A673 (cell line): Measurements from ENCODE around the gene PRSS21. TPM values are rescaled to one million over a fixed set of nuclear protein-coding genes. Genes with fewer than 3 reads are reported as not detected.

Experiments used
- BruUV-seq: library from RNA; stranded (reverse); fragments of 400-500 nt; replicated peaks from 2 replicates; lab custom pipeline; 2021; lab: Mats Ljungman, UMichigan
- CTCF ChIA-PET: fragments of 300-600 bp; sonication (Branson Sonifier 250); formaldehyde crosslinking; loops from one replicate; lab custom pipeline; 2022; ENCODE audit warnings: antibody characterized with exemption; lab: Charles Lee
- POLR2A ChIA-PET: fragments of 300-600 bp; sonication (Branson Sonifier 250); formaldehyde crosslinking; loops from one replicate; lab custom pipeline; 2022; ENCODE audit warnings: antibody characterized with exemption; ENCODE audit not compliant: low non-redundant PET; lab: Charles Lee
- DNase-seq: peaks from one replicate; pipeline ENCODE4 v3.0.0-alpha.2; 2015; ENCODE audit warnings: low spot score
- H3K27ac ChIP-seq: fragments of 200-600 bp; sonication (generic); 2 replicates; pipeline ENCODE4 v1.5.1; 2016; ENCODE audit warnings: mixed run types, low read depth, mild to moderate bottlenecking, mixed read lengths, antibody characterized with exemption, low read length; ENCODE audit not compliant: poor library complexity, severe bottlenecking
- H3K27me3 ChIP-seq: fragments of 200-600 bp; sonication (generic); replicated peaks from 2 replicates; pipeline ENCODE4 v1.6.1; 2017; ENCODE audit warnings: mixed run types, low read depth, mild to moderate bottlenecking, mixed read lengths, antibody characterized with exemption, low read length; ENCODE audit not compliant: insufficient read depth, poor library complexity
- H3K36me3 ChIP-seq: fragments of 200-600 bp; sonication (generic); 2 replicates; pipeline ENCODE4 v1.6.1; 2016; ENCODE audit warnings: mixed run types, mild to moderate bottlenecking, mixed read lengths, antibody characterized with exemption, low read length; ENCODE audit not compliant: insufficient read depth, poor library complexity, severe bottlenecking
- H3K4me1 ChIP-seq: fragments of 200-600 bp; sonication (generic); 2 replicates; pipeline ENCODE4 v1.6.1; 2017; ENCODE audit warnings: mixed run types, mild to moderate bottlenecking, mixed read lengths, antibody characterized with exemption, low read length; ENCODE audit not compliant: insufficient read depth, poor library complexity, severe bottlenecking
- H3K4me3 ChIP-seq: fragments of 200-600 bp; sonication (generic); 2 replicates; pipeline ENCODE4 v1.5.1; 2016; ENCODE audit warnings: low read depth, mixed run types, mild to moderate bottlenecking, mixed read lengths, low read length; ENCODE audit not compliant: poor library complexity, severe bottlenecking
- H3K9me3 ChIP-seq: fragments of 200-600 bp; sonication (generic); 2 replicates; pipeline ENCODE4 v1.6.1; 2016; ENCODE audit warnings: mixed run types, low read depth, mild to moderate bottlenecking, mixed read lengths, antibody characterized with exemption, low read length; ENCODE audit not compliant: poor library complexity, severe bottlenecking
- EZH2 ChIP-seq: fragments of 200-600 bp; sonication (generic); IDR thresholded peaks from 2 replicates; pipeline ENCODE4 v1.6.1; 2017; ENCODE audit warnings: borderline replicate concordance, low read depth, mild to moderate bottlenecking, mixed read lengths, antibody characterized with exemption, low read length; ENCODE audit not compliant: poor library complexity, severe bottlenecking
- intact Hi-C: fragments of 100-400 bp; cut with micrococcal nuclease; formaldehyde crosslinking; loops from one replicate; pipeline ENCODE4 v1.10.0; 2022; ENCODE audit not compliant: unreplicated experiment
- total RNA-seq: library from RNA; stranded (reverse); gene quantifications from 2 replicates; pipeline ENCODE4 v1.2.3, GENCODE V29; 2021
- TF ChIP-seq, protein P1 (sequence below): fragments of 300-800, 200-600 bp; sonication (generic); conservative IDR thresholded peaks from 2 replicates; pipeline ENCODE4 v1.5.1; 2017; ENCODE audit warnings: low read depth, mild to moderate bottlenecking, antibody characterized with exemption, low read length, moderate library complexity, mixed read lengths

Gene PRSS21
- total RNA-seq, 1 experiment from 2014 or later = not detected

DNA sequence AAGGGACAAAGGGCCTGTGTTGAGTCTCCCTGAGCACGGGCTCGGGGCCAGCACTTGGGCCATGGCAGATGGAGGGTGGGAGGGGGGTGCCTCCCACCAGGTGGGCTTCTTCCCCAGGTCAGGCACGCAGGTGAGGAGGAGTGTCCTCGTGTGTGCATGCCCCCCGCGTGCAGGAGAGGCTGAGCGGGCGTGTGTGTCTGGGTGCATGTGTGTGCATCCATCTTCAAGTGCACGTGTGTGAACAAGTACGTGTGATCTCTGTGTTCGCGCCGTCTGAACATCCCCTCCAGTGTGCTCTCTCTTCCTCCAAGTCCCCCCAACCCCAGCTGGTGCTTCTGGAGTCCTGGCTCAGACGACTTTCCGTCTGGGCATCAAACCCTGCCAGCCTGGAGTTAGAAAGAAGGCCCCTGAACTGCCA lies 10.3 kb downstream of the PRSS21 start:
- H3K27me3 ChIP-seq = no peaks in the 10 kb centered on the region
- ChIA-PET POLR2A (no interaction called here), CTCF (no interaction called here)
- TF ChIP-seq, protein P1, sequence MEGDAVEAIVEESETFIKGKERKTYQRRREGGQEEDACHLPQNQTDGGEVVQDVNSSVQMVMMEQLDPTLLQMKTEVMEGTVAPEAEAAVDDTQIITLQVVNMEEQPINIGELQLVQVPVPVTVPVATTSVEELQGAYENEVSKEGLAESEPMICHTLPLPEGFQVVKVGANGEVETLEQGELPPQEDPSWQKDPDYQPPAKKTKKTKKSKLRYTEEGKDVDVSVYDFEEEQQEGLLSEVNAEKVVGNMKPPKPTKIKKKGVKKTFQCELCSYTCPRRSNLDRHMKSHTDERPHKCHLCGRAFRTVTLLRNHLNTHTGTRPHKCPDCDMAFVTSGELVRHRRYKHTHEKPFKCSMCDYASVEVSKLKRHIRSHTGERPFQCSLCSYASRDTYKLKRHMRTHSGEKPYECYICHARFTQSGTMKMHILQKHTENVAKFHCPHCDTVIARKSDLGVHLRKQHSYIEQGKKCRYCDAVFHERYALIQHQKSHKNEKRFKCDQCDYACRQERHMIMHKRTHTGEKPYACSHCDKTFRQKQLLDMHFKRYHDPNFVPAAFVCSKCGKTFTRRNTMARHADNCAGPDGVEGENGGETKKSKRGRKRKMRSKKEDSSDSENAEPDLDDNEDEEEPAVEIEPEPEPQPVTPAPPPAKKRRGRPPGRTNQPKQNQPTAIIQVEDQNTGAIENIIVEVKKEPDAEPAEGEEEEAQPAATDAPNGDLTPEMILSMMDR = no peak
- TF ChIP-seq EZH2 = no peak
- intact Hi-C loops = no loop called here
- no peaks in the 10 kb centered on the region for H3K9me3 ChIP-seq
- no peak for DNase-seq
- H3K4me3 ChIP-seq = no peak overlapping the region
- no peaks in the 10 kb centered on the region for H3K36me3 ChIP-seq
- no TSS peak for BruUV-seq
- H3K4me1 ChIP-seq = no peaks in the 10 kb centered on the region
- H3K27ac ChIP-seq = no peak overlapping the region

DNA sequence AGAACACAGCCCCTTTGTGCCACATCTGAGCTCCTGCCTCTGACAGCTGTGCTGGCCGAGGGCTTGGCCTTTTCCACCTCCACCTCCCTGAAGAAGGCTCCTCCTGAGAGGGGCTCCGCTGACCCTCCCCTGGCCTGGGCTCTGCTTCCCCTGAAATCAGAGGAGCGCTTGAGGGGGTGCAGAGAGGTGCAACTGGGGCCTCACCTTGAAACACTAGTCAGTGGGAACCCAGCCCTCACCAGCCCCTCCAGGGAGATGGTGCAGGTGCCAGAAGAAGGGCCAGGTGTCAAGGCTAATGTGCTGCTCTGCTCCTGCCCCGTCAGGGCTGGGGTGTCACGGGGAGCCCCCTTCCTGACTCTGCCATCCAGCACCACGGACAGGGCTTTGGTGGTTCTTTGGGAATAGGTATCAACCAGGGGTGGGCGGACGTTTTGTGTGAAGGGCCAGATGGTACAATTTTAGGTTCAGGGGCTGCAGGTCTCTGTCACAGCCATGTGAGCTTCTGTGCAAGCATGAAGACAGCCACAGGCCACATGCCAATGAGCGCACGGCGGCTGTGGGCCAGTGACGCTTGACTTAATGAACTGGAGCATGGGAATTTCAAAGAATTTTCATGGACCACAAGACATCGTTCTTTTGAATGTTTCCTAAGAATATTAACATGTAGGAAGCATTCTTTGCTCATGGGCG lies 10.9 kb downstream of the PRSS21 start:
- no peaks in the 10 kb centered on the region for H3K36me3 ChIP-seq
- no peak overlapping the region for H3K27ac ChIP-seq
- no peak overlapping the region for H3K4me3 ChIP-seq
- TF ChIP-seq EZH2 = no peak
- TF ChIP-seq, protein P1 = no peak
- no peaks in the 10 kb centered on the region for H3K9me3 ChIP-seq
- CTCF ChIA-PET = no interaction called here
- no peak for DNase-seq
- no peaks in the 10 kb centered on the region for H3K27me3 ChIP-seq
- intact Hi-C loops = no loop called here
- POLR2A ChIA-PET = no interaction called here
- BruUV-seq = no TSS peak
- no peaks in the 10 kb centered on the region for H3K4me1 ChIP-seq

DNA sequence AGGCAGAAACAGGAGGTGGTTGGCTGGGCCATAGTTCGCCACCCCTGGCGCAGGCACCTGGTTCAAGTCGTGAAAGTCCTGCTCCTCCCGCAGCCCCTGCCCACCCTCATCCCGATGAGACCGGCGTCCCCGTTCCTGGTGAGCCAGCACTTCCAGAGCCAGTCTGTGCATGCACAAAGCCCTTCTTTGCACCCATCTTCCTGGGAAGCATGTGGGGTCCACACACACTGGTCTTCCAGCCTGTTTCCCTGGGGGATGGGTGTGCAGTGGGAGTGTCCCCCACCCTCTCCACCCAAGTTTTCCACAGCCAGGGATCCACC lies 11.4 kb downstream of the PRSS21 start:
- Histone ChIP-seq H3K9me3 (no peaks in the 10 kb centered on the region), H3K4me1 (no peaks in the 10 kb centered on the region), H3K4me3 (no peak overlapping the region), H3K27ac (no peak overlapping the region), H3K36me3 (no peaks in the 10 kb centered on the region), H3K27me3 (no peaks in the 10 kb centered on the region)
- BruUV-seq = no TSS peak
- intact Hi-C loops = no loop called here
- POLR2A ChIA-PET = no interaction called here
- CTCF ChIA-PET = no interaction called here
- no peak for DNase-seq
- TF ChIP-seq, protein P1 = no peak
- no peak for TF ChIP-seq EZH2
